GM12801 (cell line): ENCODE results near the gene CHAD.

Experiments used
- TF ChIP-seq, protein P1 (sequence below): IDR thresholded peaks from one replicate; pipeline ENCODE4 v1.5.1; 2011; ENCODE audit warnings: control low read depth; ENCODE audit not compliant: insufficient read length; ENCODE audit errors: extremely low read depth

The CHAD gene

DNA sequence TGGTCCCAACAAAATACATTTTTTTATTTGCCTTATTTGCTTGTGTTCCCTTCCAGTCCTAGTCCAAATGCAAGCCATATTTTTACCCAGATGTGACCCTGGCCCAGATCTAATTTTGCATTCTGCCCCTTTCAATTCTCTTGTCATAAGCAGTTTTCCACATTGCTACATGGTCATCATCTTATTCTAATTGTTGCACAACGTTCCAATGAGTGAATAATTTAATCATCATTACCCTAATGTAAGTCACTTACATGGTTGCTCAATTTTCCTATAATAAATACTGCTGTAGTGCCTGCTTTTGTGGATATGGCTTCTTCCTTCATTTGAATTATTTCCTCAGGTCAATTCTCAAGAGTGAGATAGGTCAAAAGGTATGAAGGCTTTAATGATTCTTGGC lies 22.8 kb upstream of the CHAD start:
- TF ChIP-seq, protein P1, sequence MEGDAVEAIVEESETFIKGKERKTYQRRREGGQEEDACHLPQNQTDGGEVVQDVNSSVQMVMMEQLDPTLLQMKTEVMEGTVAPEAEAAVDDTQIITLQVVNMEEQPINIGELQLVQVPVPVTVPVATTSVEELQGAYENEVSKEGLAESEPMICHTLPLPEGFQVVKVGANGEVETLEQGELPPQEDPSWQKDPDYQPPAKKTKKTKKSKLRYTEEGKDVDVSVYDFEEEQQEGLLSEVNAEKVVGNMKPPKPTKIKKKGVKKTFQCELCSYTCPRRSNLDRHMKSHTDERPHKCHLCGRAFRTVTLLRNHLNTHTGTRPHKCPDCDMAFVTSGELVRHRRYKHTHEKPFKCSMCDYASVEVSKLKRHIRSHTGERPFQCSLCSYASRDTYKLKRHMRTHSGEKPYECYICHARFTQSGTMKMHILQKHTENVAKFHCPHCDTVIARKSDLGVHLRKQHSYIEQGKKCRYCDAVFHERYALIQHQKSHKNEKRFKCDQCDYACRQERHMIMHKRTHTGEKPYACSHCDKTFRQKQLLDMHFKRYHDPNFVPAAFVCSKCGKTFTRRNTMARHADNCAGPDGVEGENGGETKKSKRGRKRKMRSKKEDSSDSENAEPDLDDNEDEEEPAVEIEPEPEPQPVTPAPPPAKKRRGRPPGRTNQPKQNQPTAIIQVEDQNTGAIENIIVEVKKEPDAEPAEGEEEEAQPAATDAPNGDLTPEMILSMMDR, result no peak

DNA sequence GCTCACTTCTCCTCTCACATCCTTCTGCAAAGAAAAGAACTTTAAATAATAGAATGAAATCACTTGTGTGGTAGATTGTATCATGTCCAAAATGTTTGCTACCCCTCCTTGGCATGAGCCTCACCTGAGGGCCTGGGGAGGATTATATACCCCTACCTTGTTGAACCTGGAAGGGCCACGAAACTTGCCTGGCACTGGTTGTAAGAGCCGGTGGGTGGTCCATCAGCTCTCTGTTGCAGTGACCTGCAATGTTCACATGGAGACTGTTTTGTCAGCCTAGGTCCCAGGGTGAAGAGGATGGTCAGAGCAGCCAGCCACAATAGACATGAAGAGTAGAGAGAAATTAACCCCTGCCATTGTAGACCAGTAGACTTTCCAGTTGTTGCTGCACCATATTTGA lies 20.2 kb upstream of the CHAD start:
- TF ChIP-seq, protein P1, result no peak

DNA sequence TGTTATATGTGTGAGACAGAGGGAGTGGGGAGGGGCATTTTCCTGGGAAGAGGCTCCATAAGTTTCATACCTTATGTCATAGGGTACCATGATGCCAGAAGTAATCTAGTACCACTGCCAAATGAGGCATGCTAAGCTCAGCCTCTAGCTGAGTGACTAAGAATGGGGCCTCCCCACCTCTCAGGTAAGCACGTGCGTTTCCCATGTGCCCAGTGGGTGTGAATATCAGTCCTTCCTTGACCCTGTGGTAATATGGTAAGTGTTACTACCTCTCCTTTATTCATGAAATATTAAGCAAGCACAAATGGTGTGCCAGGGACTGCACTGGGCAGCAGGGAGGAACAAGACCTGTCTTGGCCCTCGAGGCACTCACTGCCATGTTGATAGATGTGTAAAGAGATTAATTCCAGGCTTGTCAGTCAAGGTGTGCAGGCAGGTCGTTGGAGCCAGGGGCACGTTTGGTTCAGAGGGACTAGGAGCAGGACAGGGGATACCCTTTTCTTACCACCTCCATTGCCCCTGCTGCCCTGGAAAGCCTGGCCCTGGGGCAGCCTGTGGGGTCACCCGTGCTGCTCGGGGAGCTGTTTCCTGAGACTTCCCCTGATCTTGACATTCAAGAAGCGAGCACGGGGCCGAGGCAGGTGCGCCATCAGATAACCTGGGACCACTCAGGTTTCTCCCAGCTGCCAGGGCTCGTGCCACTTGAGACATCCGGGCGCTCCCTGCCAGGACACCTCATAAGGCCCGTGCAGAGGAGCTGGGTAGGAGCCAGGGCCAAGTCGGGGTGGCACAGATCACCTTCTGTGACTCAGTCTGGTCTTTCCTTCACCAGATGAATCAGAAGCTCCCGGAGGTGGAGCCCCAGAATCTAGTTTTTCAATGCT lies 18.8 kb upstream of the CHAD start:
- TF ChIP-seq, protein P1, result no peak

DNA sequence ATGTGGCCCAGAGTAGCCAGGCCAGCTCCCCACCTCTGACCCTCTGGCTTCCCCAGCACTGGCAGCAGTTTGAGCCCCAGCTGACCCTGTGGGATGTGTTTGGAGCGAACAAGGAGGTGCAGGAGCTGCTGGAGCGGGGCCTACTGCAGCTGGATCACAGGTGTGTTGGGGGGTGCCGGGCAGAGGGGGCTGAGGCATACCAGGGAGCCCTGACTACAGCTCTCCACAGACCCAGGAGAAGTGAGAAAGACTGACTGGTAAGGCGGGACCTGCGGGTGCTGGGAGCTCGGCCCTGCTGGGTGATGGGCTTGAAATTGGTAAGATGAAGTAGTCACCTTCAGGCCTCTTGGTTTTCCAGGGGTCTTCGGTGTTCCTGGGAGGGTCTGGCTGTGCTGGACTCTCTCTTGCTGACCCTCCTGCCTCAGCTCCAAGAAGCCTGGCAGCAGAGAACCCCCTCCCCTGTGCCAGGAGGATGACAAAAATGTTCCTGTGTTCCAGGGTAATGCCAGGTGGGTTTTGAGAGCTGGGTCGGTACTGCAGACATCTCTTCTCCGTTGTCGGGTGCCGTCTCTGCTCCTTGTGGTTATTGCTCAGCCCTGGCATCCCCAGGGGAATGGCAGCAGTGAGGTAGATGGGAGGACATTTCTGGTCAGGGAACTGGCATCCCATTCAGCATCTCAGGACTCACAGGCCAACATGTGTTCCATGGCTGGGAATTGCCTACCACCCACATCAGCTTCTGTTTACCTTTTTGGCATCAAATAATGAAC lies 15.9 kb upstream of the CHAD start:
- TF ChIP-seq, protein P1, result no peak

DNA sequence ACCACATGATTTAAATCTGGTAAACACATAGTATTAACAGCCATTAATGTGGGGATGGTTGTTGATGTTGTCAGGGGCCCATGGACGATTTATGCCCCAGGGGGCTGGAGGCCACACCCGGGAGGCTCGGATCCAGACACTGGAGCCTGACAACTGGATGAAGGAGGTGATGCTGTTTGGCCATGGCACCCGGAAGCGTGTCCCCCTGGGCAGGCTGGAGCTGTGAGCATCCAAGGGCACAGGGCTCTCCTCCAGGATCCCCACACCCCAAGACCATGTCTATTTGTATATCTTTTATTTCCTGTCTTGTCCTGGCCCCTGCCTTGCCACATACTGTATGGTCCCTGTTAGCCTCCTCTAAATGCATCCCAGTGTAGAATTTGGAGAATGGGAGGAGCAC lies 14.6 kb upstream of the CHAD start:
- TF ChIP-seq, protein P1, result no peak

DNA sequence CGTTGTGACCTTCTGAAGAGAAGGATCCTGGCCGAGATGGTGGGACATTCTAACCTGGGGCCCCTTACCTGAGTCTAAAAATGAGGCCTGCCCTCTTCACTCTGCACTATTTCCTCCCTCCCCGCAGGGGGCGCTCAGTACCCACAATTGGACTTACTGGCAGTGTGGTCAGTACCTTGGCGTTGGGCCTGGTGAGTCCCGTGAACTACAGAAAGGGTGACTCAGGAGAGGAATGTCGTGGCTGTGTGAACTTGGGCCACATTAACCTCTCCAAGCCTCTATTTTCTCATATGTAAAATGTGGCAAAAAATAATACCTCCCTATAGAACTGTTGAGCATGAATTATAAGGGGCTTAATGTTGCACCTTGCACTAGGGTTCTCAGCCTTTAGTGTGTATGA lies 13.8 kb upstream of the CHAD start:
- TF ChIP-seq, protein P1, result peak; percentile 60

DNA sequence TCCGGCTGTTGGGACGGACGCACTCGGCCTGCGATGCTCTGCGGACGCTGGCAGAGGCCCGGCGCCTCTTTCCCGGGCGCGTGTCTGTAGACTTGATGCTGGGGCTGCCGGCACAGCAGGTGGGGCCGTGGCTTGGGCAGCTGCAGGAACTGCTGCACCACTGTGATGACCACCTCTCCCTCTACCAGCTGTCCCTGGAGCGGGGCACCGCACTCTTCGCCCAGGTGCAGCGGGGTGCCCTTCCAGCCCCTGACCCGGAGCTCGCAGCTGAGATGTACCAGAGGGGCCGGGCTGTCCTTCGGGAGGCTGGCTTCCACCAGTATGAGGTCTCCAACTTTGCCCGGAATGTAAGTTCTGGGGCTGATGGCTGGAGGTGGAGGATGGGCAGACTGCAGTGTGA lies 13.4 kb upstream of the CHAD start:
- TF ChIP-seq, protein P1, result no peak
